HL-60/S4 (cell line): Measurements from ENCODE around the gene ATG5.
"Not testable (repeated sequence)": the region's sequence is repeated elsewhere in the genome, so short reads cannot be mapped to it uniquely, and the experiment has no call there.

Source experiments
- in situ Hi-C: fragments of 300-500 bp; cut with MboI; formaldehyde crosslinking; loops from 2 replicates; pipeline ENCODE4 v1.14.3; 2022; ENCODE audit warnings: low sequenced_read_pairs

Gene ATG5

GRCh38 chr6:106160189-106160588 lies 165.4 kb downstream of the ATG5 start:
- in situ Hi-C loops, result no loop called here

- in situ Hi-C loops, result no loop called here
Measured at GRCh38 chr6:106159531-106159940, 166.0 kb downstream of the ATG5 start.

GRCh38 chr6:106158816-106159215 lies 166.7 kb downstream of the ATG5 start:
- in situ Hi-C loops, result no loop called here

GRCh38 chr6:106156863-106157262 lies 168.7 kb downstream of the ATG5 start:
- in situ Hi-C loops, result no loop called here

- in situ Hi-C loops, result no loop called here
Measured at GRCh38 chr6:106156413-106156812, 169.1 kb downstream of the ATG5 start.

GRCh38 chr6:106155219-106155830 lies 170.2 kb downstream of the ATG5 start:
- in situ Hi-C loops, result no loop called here

- in situ Hi-C loops, result no loop called here
Measured at GRCh38 chr6:106154326-106154725, 171.2 kb downstream of the ATG5 start.

GRCh38 chr6:106152952-106153351 lies 172.6 kb downstream of the ATG5 start:
- in situ Hi-C loops, result no loop called here

GRCh38 chr6:106152476-106152875 lies 173.1 kb downstream of the ATG5 start:
- in situ Hi-C loops, result not testable (repeated sequence)

GRCh38 chr6:106149472-106150069 lies 176.0 kb downstream of the ATG5 start:
- in situ Hi-C loops, result no loop called here

GRCh38 chr6:106147476-106147875 lies 178.1 kb downstream of the ATG5 start:
- in situ Hi-C loops, result no loop called here

GRCh38 chr6:106146852-106147351 lies 178.7 kb downstream of the ATG5 start:
- in situ Hi-C loops, result no loop called here

- in situ Hi-C loops, result no loop called here
Measured at GRCh38 chr6:106145741-106146227, 179.8 kb downstream of the ATG5 start.

- in situ Hi-C loops, result no loop called here
Measured at GRCh38 chr6:106145144-106145543, 180.4 kb downstream of the ATG5 start.

- in situ Hi-C loops, result no loop called here
Measured at GRCh38 chr6:106143665-106144064, 181.9 kb downstream of the ATG5 start.

- in situ Hi-C loops, result no loop called here
Measured at GRCh38 chr6:106142876-106143431, 182.6 kb downstream of the ATG5 start.

- in situ Hi-C loops, result no loop called here
Measured at GRCh38 chr6:106141441-106142237, 183.9 kb downstream of the ATG5 start.

GRCh38 chr6:106138151-106138550 lies 187.4 kb downstream of the ATG5 start:
- in situ Hi-C loops, result no loop called here

GRCh38 chr6:106136845-106137244 lies 188.7 kb downstream of the ATG5 start:
- in situ Hi-C loops, result no loop called here

GRCh38 chr6:106135911-106136571 lies 189.5 kb downstream of the ATG5 start:
- in situ Hi-C loops, result no loop called here
